Left renal cortex interstitium (tissue), 4 donors: ENCODE results near the gene BCKDHB. TPM values are rescaled to one million over a fixed set of nuclear protein-coding genes. Genes with fewer than 3 reads are reported as not detected.

Experiments used
- DNase-seq, 4 donors: peaks; one replicate each; pipeline ENCODE4 v3.0.0-alpha.2; 2013; ENCODE audit warnings: low read depth in 4 of 4, low spot score in 2 of 4, missing footprints in 1 of 4
- polyA plus RNA-seq, 4 donors: library from polyadenylated mRNA; unstranded; fragments of 120-200 nt; gene quantifications; one replicate each; pipeline ENCODE4 v1.2.1, GENCODE V29; 2013; ENCODE audit not compliant: insufficient read length in 4 of 4

BCKDHB gene
- polyA plus RNA-seq, 4 donors = 29.3 to 36.4 (median 32.6) TPM

- no peak for DNase-seq
Observed at GRCh38 chr6:80319196-80319595, 212.7 kb downstream of the BCKDHB start.

GRCh38 chr6:80321011-80321410 lies 214.5 kb downstream of the BCKDHB start:
- DNase-seq = no peak

GRCh38 chr6:80325742-80326141 lies 219.3 kb downstream of the BCKDHB start:
- no peak for DNase-seq

GRCh38 chr6:80328652-80329051 lies 222.2 kb downstream of the BCKDHB start:
- DNase-seq = no peak

- DNase-seq = no peak
Observed at GRCh38 chr6:80329496-80329895, 223.0 kb downstream of the BCKDHB start.

- no peak for DNase-seq
Observed at GRCh38 chr6:80330961-80331360, 224.5 kb downstream of the BCKDHB start.

- DNase-seq = no peak
Observed at GRCh38 chr6:80331522-80331921, 225.1 kb downstream of the BCKDHB start.

GRCh38 chr6:80331974-80332373 lies 225.5 kb downstream of the BCKDHB start:
- DNase-seq = no peak

- no peak for DNase-seq
Observed at GRCh38 chr6:80333342-80333741, 226.9 kb downstream of the BCKDHB start.

GRCh38 chr6:80335121-80335531 lies 228.7 kb downstream of the BCKDHB start:
- DNase-seq = no peak

- no peak for DNase-seq
Observed at GRCh38 chr6:80336911-80337310, 230.4 kb downstream of the BCKDHB start.

- DNase-seq = peak in 2 of 4 donors; percentile 37 to 44
Observed at GRCh38 chr6:80338201-80338836, 231.8 kb downstream of the BCKDHB start.

GRCh38 chr6:80339421-80339820 lies 232.9 kb downstream of the BCKDHB start:
- DNase-seq = no peak

GRCh38 chr6:80340280-80340679 lies 233.8 kb downstream of the BCKDHB start:
- DNase-seq = no peak

- no peak for DNase-seq
Observed at GRCh38 chr6:80340686-80341085, 234.2 kb downstream of the BCKDHB start.

- DNase-seq = no peak
Observed at GRCh38 chr6:80341330-80341729, 234.9 kb downstream of the BCKDHB start.

- DNase-seq = no peak
Observed at GRCh38 chr6:80343511-80343910, 237.0 kb downstream of the BCKDHB start.

- DNase-seq = no peak
Observed at GRCh38 chr6:80347101-80347500, 240.6 kb downstream of the BCKDHB start.

GRCh38 chr6:80348263-80348662 lies 241.8 kb downstream of the BCKDHB start:
- DNase-seq = no peak

GRCh38 chr6:80356000-80356399 lies 249.5 kb downstream of the BCKDHB start:
- DNase-seq = no peak

GRCh38 chr6:80356545-80356944 lies 250.1 kb downstream of the BCKDHB start:
- DNase-seq = no peak

GRCh38 chr6:80357081-80357480 lies 250.6 kb downstream of the BCKDHB start:
- DNase-seq = no peak

GRCh38 chr6:80357674-80358073 lies 251.2 kb downstream of the BCKDHB start:
- DNase-seq = no peak
